Measurements from ENCODE around the gene DOCK2.
"Not testable (repeated sequence)": the region's sequence is repeated elsewhere in the genome, so short reads cannot be mapped to it uniquely, and the experiment has no call there.

DOCK2 gene

GRCh38 chr5:169637085-169637548 is at the start of gene DOCK2:
TSS of gene DOCK2 (plus strand) at chr5:169637275. CDS start at chr5:169637327, 52 bp downstream.
- peak; percentile 32 to 44 for DNase-seq (ENCODE audit: low read depth in 1 of 2, low spot score in 1 of 2)

- no peak for DNase-seq (ENCODE audit: low read depth in 1 of 2, low spot score in 1 of 2)
These were observed 46.5 kb upstream of the DOCK2 start for GRCh38 chr5:169590602-169591001.

GRCh38 chr5:169591636-169592035 is 45.4 kb upstream of the DOCK2 start:
- DNase-seq (ENCODE audit: low read depth in 1 of 2, low spot score in 1 of 2) = no peak

DNA sequence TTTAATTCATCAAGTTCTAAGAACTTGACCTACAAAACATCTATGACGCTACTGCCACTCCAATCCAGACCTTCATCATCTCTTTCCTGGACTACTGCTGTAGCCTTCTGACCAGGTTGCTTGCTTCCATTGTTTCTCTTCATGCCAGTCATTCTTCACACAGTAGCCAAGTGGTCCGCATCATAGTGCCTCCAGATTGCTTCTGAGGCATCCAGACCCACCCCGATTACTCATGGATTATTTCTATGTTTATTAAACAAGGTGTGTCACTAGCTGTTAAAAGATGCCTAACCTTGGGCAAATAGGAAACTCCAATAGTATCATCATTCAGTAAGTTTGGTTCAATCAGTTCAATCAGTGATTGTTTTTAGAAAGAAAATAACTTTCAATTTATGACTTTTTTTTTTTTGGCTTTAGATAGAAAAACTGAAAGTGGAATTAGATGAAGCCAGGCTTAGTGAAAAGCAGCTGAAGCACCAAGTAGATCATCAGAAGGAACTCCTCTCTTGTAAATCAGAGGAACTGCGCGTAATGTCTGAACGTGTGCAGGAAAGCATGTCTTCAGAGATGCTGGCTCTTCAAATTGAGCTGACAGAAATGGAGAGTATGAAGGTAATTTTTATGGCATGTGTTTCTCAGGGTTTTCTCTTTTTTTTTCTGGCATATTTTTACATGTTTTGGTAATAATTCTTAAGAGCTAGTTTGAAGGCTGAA is 44.0 kb upstream of the DOCK2 start:
- DNase-seq (ENCODE audit: low read depth in 1 of 2, low spot score in 1 of 2) = no peak

DNA sequence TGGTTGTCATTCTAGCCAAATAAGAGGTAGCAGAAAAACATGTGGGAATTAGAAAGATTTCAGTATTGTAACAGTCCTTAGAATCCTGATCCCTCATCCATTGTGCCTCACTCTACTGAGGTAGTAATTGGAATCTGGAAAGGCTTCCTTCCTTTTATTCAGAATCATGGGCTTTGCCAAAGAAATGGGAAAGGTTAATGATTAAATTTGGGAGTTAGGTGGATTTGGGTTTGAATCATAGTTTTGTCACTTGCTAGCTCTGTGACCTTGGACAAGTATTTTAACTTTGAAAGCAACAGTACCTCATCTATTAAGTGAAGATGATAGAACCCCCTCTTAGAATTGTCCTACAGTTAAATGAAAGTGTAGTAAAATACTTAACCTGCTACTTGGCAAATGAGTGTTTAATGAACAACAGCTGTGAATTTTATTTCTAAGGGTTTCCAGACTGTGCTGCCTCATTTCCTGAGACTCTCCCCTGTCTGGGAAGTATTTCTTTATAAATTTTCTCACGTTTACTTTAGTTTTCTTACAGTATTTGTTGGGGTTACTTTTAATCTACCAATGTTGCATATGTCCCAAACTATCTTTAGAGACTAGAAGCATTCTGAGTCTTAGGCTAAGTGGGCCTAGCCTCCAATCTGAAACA is 41.8 kb upstream of the DOCK2 start:
- DNase-seq (ENCODE audit: low read depth in 1 of 2, low spot score in 1 of 2) = no peak

- DNase-seq (ENCODE audit: low read depth in 1 of 2, low spot score in 1 of 2) = no peak
These were observed 37.6 kb upstream of the DOCK2 start for GRCh38 chr5:169599451-169599850.

DNA sequence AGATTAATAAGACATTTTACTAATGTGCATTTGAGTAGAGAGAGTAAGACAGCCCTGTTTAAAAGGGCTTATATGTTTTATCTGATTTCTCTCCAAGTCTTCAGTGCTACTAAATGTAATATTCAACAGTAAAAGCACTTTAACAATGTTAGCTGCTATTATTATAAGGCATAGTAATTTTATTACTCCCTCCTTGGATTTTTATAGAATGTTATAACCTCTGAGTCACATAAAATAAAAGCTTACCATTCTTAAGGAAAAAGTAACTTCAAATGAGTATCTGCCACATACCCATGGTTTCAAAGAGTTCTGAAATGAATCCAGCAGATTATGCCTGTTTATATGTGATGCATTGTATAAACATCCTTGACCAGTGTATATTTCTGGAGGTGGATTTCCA is 34.5 kb upstream of the DOCK2 start:
- DNase-seq (ENCODE audit: low read depth in 1 of 2, low spot score in 1 of 2) = no peak

DNA sequence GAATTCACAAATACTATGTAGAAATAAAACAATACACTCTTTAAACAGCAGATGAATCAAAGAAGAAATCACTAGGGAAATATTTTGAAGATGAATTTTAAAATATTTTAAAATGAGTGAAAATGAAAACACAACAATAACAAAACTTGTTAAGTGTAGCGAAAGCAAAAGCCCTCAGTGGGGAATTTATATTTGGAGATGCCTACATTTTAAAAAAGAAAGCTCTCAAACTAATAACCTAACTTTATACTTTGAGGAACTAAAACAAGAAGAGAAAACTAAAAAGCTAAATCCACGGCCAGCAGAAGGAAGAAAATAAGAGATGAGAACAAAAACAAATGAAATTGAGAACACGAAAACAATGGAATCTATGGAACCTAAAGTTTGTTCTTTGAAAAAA is 30.8 kb upstream of the DOCK2 start:
- no peak for DNase-seq (ENCODE audit: low read depth in 1 of 2, low spot score in 1 of 2)

- DNase-seq (ENCODE audit: low read depth in 1 of 2, low spot score in 1 of 2) = no peak
These were observed 29.2 kb upstream of the DOCK2 start for GRCh38 chr5:169607882-169608281.

DNA sequence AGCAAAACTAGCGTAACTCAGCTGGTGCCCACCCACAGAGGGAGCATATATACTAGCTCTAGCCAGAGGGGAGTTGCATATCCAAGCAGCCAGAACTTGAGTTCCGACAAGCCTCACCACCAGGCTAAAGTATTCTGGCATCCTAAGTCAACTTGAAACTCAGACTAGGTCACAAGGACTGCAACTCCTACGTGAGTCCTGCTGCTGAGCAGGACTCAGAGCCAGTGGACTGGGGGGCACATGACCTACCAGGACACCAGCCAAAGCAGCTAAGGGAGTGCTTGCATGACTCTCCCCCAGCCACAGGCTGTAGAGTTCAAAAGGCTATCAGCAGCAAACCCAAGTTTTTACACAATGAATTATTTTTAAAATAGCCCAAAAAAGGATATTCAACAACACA is 27.4 kb upstream of the DOCK2 start:
- DNase-seq (ENCODE audit: low read depth in 1 of 2, low spot score in 1 of 2) = no peak

DNA sequence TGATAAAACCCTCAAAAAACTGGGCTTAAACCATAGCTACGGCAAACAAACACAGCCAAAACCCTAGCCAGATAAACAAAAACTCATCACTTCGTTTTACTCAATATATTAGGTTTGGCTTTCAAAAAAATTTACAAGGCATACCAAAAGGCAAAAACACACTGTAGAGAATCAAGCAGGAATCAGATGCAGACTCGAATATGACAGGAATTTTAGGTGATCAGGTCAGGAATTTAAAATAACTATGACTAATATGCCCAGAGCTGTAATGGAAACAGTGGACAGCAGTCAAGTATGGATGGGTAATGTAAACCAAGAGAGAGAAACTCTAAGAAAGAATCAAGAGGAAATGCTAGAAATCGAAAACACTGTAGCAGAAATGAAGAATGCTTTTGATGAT is 26.5 kb upstream of the DOCK2 start:
- no peak for DNase-seq (ENCODE audit: low read depth in 1 of 2, low spot score in 1 of 2)

DNA sequence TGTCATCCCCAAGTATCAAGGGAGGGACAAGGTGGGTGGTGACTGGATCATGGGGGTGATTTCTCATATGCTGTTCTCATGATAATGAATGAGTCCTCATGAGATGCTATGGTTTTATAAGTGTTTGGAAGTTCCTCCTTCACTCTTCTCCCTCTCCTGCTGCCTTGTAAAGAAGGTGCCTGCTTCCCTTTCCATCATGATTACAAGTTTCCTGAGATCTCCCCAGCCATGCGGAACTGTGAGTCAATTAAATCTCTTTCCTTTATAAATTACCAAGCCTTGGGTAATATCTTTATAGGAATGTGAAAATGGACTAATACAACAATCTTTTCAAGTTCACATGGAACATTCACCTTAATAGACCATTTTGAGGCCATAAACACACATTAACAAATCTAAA is 21.5 kb upstream of the DOCK2 start:
- no peak for DNase-seq (ENCODE audit: low read depth in 1 of 2, low spot score in 1 of 2)

DNA sequence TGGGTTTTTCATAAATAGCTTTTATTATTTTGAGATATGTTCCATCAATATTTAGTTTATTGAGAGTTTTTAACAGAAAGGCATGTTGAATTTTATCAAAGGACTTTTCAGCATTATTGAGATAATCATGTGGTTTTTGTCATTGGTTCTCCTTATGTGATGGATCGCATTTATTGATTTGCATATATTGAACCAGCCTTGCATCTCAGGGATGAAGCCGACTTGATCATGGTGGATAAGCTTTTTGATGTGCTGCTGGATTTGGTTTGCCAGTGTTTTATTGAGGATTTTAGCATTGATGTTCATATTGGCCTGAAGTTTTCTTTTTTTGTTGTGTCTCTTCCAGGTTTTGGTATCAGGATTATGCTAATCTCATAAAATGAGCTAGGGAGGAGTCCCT is 12.8 kb upstream of the DOCK2 start:
- DNase-seq (ENCODE audit: low read depth in 1 of 2, low spot score in 1 of 2) = not testable (repeated sequence)

GRCh38 chr5:169626779-169627178 is 10.3 kb upstream of the DOCK2 start:
- DNase-seq (ENCODE audit: low read depth in 1 of 2, low spot score in 1 of 2) = no peak

DNA sequence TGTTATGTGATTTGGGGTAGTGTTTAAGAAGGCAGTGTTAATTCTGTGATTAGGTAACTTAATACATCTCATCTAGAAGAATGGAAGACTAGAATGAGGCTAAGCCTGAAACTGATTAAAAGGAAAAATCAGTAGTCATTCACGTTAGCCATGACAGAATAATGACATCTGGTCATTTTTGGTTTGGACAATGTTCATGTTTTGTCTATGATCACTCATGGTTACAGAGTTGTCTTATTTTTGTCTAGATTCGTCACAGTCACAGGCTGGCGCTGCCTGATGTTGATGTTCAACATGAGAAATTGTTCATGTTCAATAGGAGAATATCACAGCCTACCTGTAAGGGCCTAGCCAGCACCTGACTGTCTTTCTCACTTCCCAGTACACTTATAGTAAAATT is 9.5 kb upstream of the DOCK2 start:
- no peak for DNase-seq (ENCODE audit: low read depth in 1 of 2, low spot score in 1 of 2)

DNA sequence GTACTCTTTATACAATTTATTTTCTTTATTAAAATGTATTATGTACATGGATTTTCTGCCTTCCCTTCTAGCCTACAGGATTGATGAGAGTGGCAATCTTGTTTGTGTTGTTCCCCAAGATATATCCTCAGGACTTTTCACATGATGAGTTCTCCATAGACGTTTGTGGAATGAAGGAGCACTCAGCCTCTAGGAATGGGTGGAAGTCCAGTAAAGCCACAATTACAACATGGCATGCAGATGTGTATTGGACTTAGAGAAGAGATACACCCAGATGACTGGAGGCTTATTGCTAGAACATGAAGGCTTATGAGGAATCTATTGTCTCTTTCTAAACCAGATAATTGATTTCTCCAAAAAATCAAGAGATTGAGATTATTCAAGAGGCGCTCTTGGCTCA is 8.2 kb upstream of the DOCK2 start:
- no peak for DNase-seq (ENCODE audit: low read depth in 1 of 2, low spot score in 1 of 2)

DNA sequence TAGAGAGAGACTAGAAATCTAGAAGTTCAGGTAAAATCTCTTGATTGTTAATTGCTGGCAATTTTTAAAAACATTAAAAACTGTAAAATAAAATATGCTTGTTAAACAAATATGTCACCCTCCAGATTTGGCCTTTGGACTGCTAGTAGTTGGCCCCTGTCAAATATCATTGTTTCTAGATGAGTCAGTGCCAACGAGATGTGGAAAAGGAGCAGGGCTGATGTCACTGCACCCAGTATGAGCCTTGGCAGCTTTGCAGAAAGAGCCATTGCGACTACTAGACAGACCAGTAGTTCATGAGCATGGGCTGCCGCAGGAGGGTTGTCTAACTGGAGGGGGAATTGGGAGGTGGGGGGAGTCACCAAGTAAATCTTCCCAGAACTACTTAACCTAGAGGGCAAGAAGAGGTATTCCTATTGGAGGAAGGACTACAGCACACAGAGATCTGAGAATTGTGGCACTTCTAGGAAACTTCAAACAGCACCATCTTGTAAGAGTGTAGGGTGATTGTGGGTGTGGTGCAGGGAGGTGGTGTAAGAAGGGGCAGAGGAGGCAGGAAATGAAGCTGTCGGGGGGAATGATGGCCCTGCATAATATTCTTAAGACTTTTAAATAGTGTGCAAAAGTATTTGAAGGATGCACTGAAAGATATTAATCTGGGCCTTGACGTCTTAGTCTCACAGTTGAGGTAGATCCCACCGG is 7.1 kb upstream of the DOCK2 start:
- no peak for DNase-seq (ENCODE audit: low read depth in 1 of 2, low spot score in 1 of 2)

- no peak for DNase-seq (ENCODE audit: low read depth in 1 of 2, low spot score in 1 of 2)
These were observed 5.7 kb upstream of the DOCK2 start for GRCh38 chr5:169631360-169631759.

- no peak for DNase-seq (ENCODE audit: low read depth in 1 of 2, low spot score in 1 of 2)
These were observed 4.1 kb upstream of the DOCK2 start for GRCh38 chr5:169632946-169633345.

DNA sequence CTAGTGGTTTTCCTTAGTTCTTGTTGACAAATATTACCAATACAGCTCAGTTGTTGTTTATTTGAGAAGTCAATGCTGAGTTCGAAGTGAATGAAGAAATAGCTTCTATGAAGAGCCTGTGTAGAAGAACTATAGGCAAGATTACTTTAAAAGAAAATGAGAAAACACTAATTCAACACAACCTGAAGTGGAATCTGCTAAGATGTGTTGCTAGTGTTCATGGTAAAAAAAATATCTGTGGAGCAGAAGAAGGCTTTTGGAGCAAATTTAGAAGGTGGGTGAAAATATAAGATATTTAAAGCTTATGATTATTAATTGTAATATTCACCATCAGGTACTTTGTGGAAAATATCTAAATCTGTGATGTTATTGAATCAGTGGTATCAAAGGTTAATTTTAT is 2.5 kb upstream of the DOCK2 start:
- DNase-seq (ENCODE audit: low read depth in 1 of 2, low spot score in 1 of 2) = no peak

GRCh38 chr5:169635936-169636335 is 1.1 kb upstream of the DOCK2 start:
- DNase-seq (ENCODE audit: low read depth in 1 of 2, low spot score in 1 of 2) = no peak

- DNase-seq (ENCODE audit: low read depth in 1 of 2, low spot score in 1 of 2) = no peak
These were observed 494 bp upstream of the DOCK2 start for GRCh38 chr5:169636477-169637084.
